NCI-H446 treated with DMSO at 0.1 percent for 48 hours (cell line): Measurements from ENCODE around the gene FAP.

Source experiments
- DNase-seq: peaks from one replicate; lab custom pipeline; 2025; lab: John Stamatoyannopoulos, UW

The FAP gene

GRCh38 chr2:162185541-162186232, 57.6 kb downstream of the FAP start:
- DNase-seq, result no peak

GRCh38 chr2:162184821-162185450, 58.3 kb downstream of the FAP start:
- DNase-seq, result no peak

DNA sequence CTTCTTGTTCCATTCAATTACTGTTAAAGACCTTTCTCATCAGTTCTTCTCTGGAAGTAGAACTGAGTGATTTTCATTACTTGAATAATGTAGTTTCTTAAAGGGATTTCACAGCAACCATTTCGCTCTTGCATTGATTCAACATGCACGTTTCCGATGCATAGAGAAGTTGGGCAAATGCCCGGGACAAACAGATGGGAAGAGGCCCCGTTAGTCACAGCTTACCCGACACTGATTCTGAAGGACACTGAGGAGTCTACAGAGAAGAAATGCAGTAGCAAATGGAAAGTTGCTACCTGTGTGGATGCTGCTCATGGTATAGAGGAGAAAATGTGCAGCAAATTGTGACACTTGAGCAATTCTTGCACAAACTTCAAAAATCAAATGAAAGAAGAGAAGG, 58.9 kb downstream of the FAP start:
- DNase-seq, result peak; percentile 63

DNA sequence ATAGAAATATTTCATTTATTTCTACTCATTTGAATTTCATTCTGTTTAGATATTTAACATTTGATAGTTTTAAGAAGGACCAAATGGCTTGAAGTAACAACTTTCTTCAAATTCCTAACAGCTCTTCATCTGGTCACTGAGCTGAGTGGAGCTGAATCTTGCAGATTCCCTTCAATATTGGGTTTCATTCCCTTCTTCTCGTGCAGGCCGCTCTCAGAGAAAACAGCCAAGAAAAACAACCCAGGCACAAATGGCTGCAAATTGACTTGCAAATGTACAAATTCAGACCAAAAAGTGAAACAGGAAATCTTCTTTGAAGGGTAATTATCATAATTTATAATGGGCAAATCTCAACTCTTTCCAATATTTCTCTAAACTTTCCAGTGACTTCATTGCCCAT, 60.9 kb downstream of the FAP start:
- DNase-seq, result no peak

GRCh38 chr2:162177301-162177700, 65.9 kb downstream of the FAP start:
- no peak for DNase-seq

GRCh38 chr2:162175714-162176113, 67.5 kb downstream of the FAP start:
- DNase-seq, result no peak

DNA sequence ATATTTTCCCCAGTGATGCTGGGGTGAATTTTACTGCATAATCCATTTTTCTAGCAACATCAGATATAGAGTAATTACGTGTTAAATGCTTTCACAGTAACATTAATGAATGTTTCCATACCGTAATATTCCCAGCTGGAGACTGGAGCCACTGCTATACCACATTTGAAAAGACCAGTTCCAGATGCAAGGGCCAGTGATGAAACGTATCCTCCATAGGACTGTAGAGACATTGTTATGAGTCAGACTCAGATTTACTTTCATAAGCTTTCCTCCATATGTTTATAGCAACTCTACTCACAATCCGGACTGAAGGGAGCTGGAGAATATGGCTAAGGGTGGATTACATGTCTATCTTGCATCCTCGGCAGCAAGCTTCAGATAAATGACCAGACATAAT, 68.5 kb downstream of the FAP start:
- no peak for DNase-seq

GRCh38 chr2:162172802-162173370, 70.4 kb downstream of the FAP start:
- no peak for DNase-seq

DNA sequence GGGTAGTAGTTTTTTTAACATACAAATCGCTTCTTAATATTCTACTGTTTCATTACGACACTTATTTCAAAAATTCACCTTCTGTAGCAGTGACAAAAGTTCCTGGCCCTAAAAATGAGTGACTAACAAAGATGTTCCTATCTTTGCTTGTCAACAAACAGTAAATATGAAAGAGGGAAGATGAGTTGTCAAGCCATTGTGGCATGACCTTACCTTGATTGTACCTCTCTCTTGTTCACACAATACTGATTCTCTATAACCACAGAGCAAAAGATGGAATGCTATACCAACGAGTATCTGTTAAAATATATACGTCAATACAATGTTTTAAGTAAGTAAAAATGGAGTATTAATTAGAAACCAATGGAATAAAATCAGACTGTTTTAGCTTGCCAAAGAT, 76.5 kb downstream of the FAP start:
- DNase-seq, result no peak

DNA sequence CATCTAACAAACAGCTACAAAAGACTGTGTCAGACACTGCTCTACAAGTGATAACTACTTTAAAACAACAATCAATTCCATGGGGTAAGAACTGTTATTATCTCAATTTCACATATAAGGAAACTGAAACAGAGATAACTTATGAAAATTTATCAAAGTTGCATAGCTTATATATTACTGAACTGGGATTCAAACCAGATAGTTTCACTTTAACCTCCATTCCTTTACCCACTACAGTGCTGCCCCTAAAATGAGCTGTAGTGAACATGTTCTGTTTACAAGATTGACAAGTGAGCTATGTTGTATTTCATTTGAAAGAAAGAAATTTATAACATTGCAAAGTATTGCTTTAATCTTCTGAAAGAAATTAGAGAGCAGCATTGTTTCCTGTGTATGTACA, 77.1 kb downstream of the FAP start:
- no peak for DNase-seq

- DNase-seq, result no peak
Observed at GRCh38 chr2:162164802-162165201, 78.4 kb downstream of the FAP start.

DNA sequence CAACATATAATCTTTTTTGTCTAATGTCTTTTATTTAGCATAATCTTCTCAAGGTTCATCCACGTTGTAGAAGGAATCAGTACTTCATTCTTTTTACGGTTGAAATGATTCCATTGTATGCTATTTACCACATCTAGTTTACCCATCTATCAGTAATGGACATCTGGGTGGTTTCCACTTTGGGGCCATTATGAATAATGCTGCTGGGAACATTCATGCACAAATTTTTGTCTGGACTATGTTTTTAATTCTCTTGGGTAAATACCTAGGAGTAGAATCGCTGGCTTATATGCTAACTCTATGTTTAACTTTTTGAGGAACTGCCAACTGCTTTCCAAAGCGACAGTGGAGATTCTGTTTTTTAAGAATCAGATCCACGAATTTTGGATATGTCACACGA, 83.8 kb downstream of the FAP start:
- DNase-seq, result no peak

DNA sequence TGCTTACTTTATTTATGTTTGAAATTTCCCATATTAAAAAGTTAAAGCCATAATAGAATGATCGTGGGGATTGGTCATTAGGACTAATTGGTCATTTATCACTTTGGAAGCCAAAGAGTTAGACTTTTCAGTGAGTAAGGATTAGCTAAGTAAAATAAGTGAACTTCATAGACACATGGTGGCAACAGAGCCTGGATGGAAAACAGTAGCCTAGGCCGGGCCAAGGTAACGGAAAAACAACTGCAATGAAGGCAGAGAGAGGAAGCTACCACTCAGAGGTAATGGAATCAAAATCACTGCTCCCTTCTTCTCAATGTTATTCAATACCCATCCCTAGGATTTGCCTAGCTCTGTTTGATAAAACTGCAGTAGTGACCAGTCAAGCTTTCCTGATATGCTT, 87.1 kb downstream of the FAP start:
- DNase-seq, result no peak

DNA sequence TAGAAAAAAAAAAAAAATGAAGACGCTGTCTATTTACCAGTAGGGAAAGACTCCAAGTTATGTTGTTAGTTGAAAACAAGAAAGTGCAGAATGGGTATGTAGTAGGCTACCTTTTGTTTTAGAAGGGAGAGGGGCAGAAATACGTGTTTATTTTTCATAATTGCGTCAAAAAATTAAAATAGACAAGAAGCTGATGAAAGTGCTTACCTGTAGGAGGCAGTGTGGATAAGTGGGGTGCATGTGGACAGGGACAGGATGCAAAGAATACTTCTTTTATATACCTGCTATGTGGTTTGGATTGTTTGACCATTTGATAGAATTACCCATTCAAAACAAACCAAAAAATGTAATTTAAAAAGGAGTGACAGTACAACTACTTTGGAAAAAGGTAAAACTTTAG, 88.2 kb downstream of the FAP start:
- no peak for DNase-seq

DNA sequence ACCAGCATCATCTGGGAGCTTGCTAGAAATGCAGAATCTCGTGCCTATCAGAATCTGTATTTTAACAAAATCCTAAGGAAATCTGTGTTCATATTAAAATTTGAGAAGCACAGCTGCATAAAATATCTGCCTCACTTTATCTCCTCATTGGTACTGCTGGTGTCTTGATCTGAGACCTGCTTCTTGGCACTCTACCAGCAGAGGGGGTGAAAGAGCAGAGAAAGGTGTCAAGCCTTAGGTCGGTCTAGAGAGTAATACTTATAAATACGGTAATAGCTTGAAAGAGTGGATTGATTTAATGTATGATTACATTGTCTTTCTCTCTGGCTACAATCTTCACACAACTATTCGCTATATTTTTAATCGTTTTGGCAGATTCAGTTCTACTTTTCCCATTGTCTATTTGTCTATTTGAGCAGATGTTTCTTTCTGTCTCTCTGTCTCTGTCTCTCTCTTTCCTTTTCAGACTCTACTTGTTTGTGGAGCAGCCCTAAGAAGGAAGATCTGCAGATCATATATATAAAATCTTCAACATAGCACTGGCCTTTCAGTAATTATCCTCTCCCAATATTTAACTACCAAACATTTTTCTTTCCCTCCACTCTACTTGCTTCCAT, 89.5 kb downstream of the FAP start:
- DNase-seq, result no peak

DNA sequence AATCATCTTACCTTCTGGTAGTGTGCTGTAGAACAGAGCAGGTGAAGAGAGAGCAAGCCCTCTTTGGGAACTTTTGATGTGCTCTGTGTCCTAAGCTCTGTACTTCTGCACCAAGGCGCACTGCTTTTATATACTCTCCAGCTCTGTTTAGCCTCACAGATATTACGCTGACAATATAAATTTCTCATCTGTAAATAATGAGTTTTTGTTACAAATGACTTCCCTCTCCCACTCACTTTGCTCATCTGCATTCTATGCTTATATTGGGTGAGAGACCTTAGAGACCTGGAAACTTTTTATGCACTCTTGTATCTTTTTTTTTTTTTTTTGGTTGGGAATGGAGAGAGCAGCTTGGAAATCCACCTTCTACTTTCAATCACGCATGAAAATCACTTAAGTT, 91.1 kb downstream of the FAP start, which contains the start of gene GCG:
GCG (minus strand) TSS at position 101 of the 400 bp plus-strand sequence. CDS start 3,069 bp downstream, outside the sequence.
- no peak for DNase-seq

DNA sequence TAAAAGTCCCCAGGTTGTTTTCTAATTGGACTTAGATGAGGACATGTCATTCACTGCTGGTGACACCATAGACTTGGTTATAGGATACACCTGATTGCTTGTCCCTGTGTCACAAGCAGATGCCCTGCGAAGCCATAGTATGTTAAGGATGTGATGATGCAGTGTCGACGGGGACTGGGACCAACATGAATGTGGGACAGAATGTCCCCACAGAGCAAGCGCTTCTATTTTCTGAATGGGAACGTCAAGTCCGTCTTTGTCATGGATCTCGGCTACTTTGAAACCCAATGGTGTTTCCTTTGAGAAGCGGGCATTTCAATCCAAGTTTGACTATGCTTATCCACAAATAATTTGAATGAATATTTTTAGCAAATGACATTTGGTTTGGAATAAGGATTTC, 93.3 kb downstream of the FAP start:
- DNase-seq, result no peak

DNA sequence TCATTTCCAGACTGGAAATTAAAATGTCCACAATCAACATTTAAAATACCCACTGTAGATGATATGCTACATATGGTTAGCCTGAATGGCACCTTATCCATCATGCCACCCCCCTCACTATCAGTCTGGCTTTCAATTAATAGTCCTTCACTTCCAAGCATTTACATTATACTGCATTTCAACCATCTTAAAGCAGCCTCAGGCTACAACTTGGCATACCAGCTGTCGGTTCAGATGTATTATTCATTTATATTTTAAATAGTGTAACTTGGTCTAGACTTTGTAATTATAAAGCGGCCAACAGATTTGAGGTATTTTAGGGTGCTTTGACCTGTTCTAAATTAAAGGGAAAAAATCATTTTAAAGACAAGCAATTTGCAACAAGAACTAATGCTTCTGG, 93.8 kb downstream of the FAP start:
- no peak for DNase-seq

- no peak for DNase-seq
Observed at GRCh38 chr2:162148956-162149355, 94.3 kb downstream of the FAP start.

DNA sequence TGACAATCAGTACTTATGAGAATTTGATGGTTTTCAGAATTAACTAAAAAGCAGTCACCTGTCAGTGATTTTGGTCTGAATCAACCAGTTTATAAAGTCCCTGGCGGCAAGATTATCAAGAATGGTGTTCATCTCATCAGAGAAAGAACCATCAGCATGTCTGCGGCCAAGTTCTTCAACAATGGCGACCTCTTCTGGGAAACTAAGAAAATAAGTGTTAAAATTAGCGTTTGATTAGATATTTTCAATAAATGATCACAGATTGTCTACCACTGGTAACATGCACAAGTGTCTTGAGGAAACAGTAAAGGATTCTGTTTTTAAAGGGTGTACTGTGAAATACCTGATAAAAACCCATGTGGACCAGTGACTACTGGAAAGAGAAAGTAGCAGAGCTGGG, 99.3 kb downstream of the FAP start:
- DNase-seq, result no peak

DNA sequence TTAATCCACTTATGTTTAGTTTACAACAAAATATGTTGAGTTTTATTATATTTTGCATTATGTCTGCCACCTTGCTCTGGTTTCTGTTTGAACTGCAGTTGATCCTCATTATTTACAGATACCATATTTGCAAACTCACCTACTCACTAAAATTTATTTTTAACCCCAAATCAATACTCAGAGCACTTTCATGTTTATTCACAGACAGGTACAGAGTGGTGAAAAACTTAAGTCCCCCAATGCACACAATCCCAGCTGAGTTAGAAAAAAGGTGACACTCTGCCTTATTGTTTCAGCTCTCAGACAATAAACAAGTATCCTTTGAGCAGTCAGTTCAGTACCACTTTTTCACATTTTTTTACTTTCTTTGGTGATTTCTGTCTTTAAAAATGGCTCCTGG, 104.9 kb downstream of the FAP start:
- no peak for DNase-seq

DNA sequence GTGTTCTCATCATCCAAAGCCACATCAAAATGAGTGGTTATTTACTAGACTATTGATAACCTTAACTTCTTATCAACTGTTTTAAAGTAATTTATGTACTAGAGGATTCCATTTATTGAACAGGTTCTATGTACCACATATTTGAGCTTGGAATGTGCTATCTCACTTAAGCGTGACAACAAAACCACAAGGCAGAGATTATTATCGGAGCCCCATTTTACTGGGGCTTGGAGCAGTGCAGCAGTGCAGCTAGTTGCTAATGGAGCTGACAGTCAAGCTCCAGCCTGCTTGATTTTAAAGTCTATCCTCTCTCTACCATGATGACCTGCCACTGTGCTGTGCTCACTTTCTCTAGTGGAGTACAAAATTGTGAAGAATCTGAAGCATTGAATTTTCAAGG, 115.8 kb downstream of the FAP start:
- no peak for DNase-seq

GRCh38 chr2:162126527-162126926, 116.7 kb downstream of the FAP start:
- no peak for DNase-seq
